Peyer's patch (tissue), 4 donors: ENCODE results near the gene PAQR4.

Experiments used
- CTCF ChIP-seq, 6 experiments: fragments of 450-650 bp in 4 of 6; fragments of 200-600 bp in 2 of 6; sonication (generic) in 1 of 6; IDR thresholded peaks; one replicate each; pipeline ENCODE4 v1.5.1; 2017 to 2019; ENCODE audit warnings: antibody characterized with exemption in 6 of 6, mild to moderate bottlenecking in 3 of 6, moderate library complexity in 1 of 6
- POLR2A ChIP-seq, 2 donors: fragments of 450-650 bp; IDR thresholded peaks; one replicate each; pipeline ENCODE4 v1.5.1; 2017; ENCODE audit warnings: antibody characterized with exemption in 2 of 2, mild to moderate bottlenecking in 2 of 2, moderate library complexity in 2 of 2

DNA sequence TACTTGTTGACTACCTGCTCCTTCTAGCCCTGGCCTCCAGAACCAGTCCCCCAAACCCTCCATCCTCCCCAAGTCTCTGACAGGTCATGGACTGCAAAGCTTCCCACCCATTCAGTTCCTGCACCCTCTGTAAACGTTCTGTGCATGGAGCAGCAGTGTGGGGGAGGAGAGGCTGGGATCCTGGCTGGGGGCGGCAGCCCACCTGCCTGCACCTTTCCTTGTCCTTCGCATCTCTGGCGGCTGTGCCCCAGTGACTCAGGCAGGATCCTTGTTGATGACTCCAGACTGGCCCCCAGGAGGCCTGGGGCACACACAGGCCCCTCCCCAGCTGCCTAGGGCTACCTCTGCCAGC is 12.7 kb downstream of the PAQR4 start:
- no peak for TF ChIP-seq POLR2A (IDR thresholded peaks at IDR 0.05)
- no peak for TF ChIP-seq CTCF (IDR thresholded peaks at IDR 0.05)
